NCI-H2196 (cell line): Measurements from ENCODE around the gene ANKRD62.
"Not testable (repeated sequence)": the region's sequence is repeated elsewhere in the genome, so short reads cannot be mapped to it uniquely, and the experiment has no call there.

Experiments
- DNase-seq: peaks from one replicate; lab custom pipeline; 2025; ENCODE audit not compliant: unreplicated experiment; lab: John Stamatoyannopoulos, UW

ANKRD62 gene

GRCh38 chr18:12065397-12065796 lies 28.2 kb upstream of the ANKRD62 start:
- DNase-seq, result no peak

- DNase-seq, result no peak
Observed at GRCh38 chr18:12066910-12067511, 26.6 kb upstream of the ANKRD62 start.

DNA sequence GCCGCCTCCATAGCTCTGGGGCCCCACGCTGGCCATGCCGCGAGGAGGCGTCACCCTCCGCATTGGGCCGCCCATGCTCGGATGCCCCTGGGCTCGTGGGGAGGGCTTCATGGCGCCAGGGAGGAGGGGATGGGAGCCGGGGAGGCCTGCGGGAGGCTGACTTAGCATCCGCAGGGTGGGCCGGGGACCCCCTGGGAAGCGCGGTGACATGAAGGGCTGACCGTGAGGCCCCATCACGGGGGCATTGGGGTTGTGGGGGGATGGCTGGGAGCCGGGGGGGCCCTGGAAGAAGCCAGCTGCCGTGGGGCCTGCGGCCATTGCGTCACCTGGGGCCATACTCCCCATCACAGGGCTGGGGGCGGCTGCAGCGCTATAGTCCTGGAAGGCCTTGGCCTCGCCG lies 26.0 kb upstream of the ANKRD62 start:
- no peak for DNase-seq

- DNase-seq, result not testable (repeated sequence)
Observed at GRCh38 chr18:12068316-12068949, 25.2 kb upstream of the ANKRD62 start.

DNA sequence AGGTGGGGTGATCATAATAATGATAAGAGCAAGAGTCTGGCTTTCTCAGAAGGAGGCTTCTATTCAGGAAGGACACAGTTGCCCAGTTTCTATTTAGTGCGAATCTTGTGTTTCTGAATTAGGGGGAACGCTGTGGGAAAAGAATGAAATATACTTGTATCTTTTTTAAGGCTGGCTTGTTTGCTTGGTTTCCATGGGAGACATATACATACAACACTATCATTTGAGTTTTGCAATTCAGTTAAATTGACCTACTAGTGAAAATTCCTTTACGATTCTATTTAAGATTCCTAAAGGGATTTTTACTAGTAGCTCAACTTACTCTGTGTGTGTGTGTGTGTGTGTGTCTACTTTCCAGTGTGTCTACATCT lies 24.7 kb upstream of the ANKRD62 start:
- DNase-seq, result no peak

DNA sequence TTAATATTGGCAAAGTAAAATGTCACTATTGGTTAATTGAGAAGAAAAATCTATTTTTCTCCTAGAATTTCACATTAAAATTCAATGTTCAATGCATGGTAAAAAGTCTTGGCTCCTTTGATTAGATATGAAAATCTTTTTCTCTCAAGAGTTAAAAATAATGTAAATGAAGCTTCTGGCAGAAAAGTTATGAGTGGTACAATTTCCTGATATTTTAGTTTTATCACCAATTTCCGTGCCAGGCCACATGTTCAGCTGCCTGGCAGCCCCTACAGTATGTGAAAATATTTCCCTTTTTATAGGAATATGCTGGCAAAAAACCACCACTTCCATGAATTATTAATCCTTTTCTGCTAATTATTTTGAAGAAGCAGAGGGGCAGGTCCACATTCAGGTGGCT lies 22.6 kb upstream of the ANKRD62 start:
- DNase-seq, result not testable (repeated sequence)

DNA sequence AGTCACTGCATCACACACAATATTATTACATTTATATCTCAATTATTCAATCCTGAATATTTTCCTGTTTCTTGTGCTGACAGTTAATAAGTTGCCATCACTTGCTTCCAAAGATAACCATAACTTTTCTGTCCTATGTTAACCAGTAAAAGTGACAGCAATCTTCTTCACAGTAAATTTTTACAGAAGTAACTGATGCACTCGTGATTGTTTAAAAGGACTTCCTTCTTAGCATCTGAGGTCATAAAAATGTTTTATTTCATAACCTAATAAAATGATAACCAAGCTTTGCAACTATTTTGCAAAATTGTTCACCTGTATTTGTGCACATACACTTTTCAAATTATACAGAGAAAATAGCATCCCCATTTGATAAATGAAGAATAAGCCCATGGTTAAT lies 20.6 kb upstream of the ANKRD62 start:
- DNase-seq, result no peak

DNA sequence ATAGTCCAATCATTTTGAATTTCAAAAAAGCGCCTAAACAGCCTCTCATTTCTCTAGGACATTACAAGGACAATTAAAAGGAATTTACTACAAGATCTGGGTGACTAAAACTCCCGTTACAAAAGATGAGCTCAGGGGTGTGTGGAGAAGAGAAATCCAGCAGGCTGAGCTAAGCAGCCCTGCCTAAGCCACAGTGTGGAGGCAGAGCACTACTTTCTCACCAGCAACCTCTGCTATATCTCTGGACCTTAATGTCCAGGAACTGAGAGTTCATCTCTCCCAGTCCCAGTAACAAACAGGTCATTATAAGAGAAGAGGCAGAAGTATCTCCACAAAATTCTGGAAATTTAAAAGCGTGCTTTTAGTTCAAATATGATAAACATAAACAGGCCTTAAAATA lies 18.9 kb upstream of the ANKRD62 start:
- no peak for DNase-seq

DNA sequence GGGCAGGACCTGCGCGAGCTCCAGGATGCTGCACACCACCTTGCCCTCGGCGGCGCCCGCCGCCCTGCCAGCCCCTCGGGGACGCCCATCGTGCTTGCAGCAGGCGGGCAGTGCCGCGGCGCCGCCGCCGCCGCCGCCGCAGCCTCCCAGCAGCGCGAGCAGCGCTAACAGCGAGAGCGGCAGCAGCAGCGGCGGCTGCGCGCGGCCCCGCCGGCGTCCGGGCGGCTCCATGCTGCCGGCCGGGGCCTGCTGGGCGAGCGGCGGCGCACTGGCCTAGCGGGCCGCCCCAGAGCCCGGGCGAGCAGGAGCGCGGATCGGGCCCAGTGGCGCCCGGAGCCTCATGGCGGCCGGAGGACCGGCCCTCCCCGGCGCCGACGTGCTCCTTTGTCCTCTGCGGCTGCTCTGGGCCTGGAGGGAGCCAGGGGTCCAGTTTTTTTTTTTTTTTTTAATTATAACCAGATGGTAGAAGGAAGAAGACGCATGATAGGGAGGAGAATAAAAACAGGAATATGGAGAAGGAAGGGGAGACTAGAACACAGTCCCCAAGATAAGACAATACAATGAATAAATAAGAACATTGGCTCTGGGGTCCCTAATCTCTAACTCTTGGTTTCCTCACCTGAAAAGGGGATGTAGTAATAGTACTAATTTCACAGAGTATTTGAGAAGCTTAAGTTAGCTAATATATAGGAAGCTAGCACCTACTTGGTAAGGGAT lies 17.1 kb upstream of the ANKRD62 start:
- no peak for DNase-seq

- not testable (repeated sequence) for DNase-seq
Observed at GRCh38 chr18:12077994-12078393, 15.6 kb upstream of the ANKRD62 start.

- no peak for DNase-seq
Observed at GRCh38 chr18:12079491-12080237, 14.0 kb upstream of the ANKRD62 start.

- DNase-seq, result no peak
Observed at GRCh38 chr18:12085136-12085535, 8.5 kb upstream of the ANKRD62 start.

DNA sequence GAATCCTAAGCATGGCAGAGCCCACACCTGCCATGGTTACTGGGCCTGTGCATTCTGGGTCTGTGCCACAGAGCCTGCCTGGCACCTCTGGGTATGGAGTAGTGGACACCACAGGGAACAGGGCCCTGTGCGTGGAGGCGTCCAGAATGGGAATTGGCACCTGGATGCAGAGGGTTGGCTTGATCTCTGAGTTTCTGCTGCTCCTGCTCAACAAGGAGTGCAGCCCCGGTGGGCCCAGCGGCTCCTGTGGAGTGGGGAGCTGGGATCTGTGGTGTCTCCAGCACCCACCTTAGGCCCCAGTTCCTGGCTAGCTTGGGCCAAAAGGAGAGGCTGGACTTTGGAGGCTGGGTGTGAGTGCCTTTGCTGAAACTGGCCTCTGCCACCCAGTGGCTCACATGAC lies 7.9 kb upstream of the ANKRD62 start:
- DNase-seq, result peak; percentile 68

DNA sequence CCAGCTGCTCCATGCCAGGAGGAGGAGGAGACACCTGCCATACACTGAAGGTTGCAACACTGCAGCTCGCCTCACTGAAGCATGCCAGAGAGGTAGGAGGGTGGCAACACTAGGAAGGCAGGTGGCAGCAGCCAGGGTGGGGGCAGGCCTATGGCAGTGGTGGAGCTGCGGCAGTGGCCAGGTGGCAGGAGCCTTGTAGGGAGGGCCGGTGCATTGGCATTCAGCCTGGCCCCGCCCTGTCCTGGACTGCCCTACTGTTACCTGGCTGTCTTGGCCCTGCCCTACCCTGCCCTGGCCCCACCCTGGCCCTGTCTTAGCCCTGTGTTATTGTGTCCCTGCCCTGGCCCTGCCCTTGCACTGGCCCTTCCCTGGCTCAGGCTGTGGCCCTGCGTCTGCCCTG lies 7.4 kb upstream of the ANKRD62 start:
- peak; percentile 98 for DNase-seq

DNA sequence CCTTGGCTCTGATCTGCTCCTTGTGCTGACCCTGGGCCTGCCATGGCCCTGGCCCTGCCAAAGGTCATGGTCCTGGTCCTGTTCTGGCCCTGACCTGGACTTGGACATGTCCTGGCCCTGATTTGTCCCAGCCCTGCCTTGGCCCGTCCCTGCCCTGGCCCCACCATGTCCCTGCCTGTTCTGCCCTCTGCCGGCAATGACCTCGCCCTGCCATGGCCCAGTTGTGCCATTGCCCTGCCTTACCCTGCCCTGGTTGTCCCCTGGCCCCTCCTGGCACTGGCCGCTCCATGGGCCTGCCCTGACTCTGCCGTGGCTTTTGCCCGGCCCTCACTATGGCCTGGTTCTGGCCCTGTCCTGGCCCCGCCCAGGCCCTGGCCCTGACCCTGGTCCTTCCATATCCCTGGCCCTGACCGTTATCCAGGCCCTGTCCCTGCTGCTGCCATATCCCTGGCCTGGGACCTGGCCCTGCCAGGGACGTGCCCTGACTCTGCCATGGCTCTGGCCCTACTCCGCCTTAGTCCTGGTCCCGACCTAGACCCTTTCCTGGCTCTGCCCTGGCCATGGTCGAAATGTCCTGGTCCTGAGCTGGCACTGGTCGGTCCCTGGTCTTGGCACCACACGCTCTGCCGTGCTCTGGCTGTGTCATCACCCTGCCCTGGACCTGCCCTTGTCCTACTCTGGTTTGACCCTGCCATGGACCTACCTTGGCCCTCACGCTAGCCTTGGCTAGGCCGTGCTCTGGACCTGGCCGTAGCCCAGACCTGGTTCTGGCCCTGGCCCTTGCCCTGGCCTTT lies 6.8 kb upstream of the ANKRD62 start:
- no peak for DNase-seq

- DNase-seq, result no peak
Observed at GRCh38 chr18:12087471-12088025, 6.1 kb upstream of the ANKRD62 start.

GRCh38 chr18:12088096-12088495 lies 5.5 kb upstream of the ANKRD62 start:
- DNase-seq, result no peak

DNA sequence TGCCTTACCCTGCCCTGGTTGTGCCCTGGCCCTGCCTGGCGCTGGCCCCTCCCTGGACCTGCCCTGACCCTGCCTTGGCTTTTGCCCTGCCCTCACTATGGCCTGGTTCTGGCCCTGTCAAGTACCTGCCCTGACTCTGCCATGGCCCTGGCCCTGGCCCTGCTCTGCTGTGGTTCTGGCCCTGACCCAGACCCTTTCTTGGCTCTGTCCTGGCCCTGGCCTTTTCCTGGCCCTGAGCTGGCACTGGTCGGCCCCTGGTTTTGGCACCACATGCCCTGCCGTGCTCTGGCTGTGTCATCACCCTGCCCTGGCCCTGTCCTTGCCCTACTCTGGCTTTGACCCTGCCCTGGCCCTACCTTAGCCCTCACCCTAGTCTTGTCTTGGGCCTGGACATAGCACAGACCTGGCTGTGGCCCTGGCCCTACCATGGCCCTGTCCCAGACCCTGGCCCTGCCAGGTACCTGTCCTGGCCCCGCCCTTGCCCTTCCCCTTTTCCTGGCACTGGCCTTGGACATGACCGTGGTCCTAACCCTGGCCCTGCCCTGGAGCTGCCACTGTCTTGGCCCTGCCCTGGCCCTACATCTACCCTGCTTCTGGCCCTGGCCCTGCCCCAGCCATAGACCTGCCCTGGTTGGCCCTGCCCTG lies 4.8 kb upstream of the ANKRD62 start:
- no peak for DNase-seq

DNA sequence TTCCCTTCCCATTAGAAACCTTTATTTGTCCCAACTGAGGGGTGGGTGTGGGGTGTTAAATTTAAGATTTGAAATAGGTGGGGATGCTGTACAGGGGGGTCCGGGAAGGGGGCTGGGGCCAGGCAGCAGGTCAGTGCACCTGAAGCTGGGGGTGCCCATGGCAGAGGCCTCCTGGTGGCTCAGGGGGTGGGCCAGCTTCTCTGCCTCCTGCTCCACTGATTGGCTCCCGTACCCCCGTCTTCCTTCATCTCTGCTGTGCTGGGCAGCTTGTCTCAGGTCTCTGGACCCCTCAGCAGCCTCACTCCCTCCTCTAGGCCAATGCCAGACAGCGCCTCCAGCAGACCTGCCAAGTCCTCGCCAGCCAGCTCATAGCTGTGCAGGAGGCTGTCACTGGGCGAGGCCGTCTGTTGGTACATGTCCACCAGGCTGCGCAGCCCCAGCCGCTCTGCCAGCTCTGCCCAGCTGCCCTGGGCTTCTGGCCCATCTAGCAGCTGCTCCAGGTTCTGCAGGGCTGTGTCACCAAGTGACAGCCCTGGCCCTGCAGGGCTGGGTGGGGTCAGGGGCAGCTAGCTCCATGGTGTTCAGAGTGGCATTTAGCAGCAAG lies 2.0 kb upstream of the ANKRD62 start:
- peak; percentile 34 for DNase-seq
